Skeletal muscle satellite cell (primary cell): ENCODE results near the gene C1orf210.

ENCODE experiments used
- H3K27me3 ChIP-seq: 2 replicates; pipeline ENCODE4 v1.7.0; 2013; ENCODE audit warnings: low read length; ENCODE audit not compliant: control insufficient read depth, insufficient read depth
- H3K36me3 ChIP-seq: 2 replicates; pipeline ENCODE4 v1.7.0; 2013; ENCODE audit warnings: mild to moderate bottlenecking, control low read depth, low read length; ENCODE audit not compliant: insufficient read depth
- H3K4me1 ChIP-seq: 2 replicates; pipeline ENCODE4 v1.7.0; 2013; ENCODE audit warnings: low read length; ENCODE audit not compliant: control insufficient read depth, insufficient read depth
- H3K4me2 ChIP-seq: 2 replicates; pipeline ENCODE4 v1.7.0; 2013; ENCODE audit warnings: mild to moderate bottlenecking, low read length
- H3K4me3 ChIP-seq: 2 replicates; pipeline ENCODE4 v1.7.0; 2013; ENCODE audit warnings: low read length
- H3K9ac ChIP-seq: 2 replicates; pipeline ENCODE4 v1.7.0; 2013; ENCODE audit warnings: mild to moderate bottlenecking, low read depth, low read length, moderate library complexity
- H3K9me3 ChIP-seq: replicated peaks from 2 replicates; pipeline ENCODE4 v1.7.0; 2013; ENCODE audit warnings: mild to moderate bottlenecking, control low read depth, low read length

Gene C1orf210

GRCh38 chr1:43250351-43250761, 35.0 kb downstream of the C1orf210 start:
- Histone ChIP-seq H3K4me3 (no peak overlapping the region), H3K4me1 (no peaks in the 10 kb centered on the region), H3K9me3 (peaks cover 4% of the 10 kb centered on the region), H3K36me3 (no peaks in the 10 kb centered on the region), H3K27me3 (peaks cover 33% of the 10 kb centered on the region), H3K9ac (no peak overlapping the region), H3K4me2 (no peak overlapping the region)

GRCh38 chr1:43247256-43247921, 38.0 kb downstream of the C1orf210 start:
- Histone ChIP-seq H3K27me3 (peaks cover 14% of the 10 kb centered on the region), H3K4me1 (no peaks in the 10 kb centered on the region), H3K9ac (no peak overlapping the region)

GRCh38 chr1:43246466-43247213, 38.7 kb downstream of the C1orf210 start:
- Histone ChIP-seq H3K4me2 (no peak overlapping the region), H3K36me3 (no peaks in the 10 kb centered on the region), H3K4me1 (no peaks in the 10 kb centered on the region), H3K4me3 (no peak overlapping the region), H3K9ac (no peak overlapping the region), H3K27me3 (peaks cover 10% of the 10 kb centered on the region), H3K9me3 (peaks cover 4% of the 10 kb centered on the region)

More at GRCh38 chr1:43247256-43247921, 38.0 kb downstream of the C1orf210 start:
- Histone ChIP-seq H3K9me3 (peaks cover 4% of the 10 kb centered on the region), H3K4me3 (no peak overlapping the region), H3K36me3 (no peaks in the 10 kb centered on the region), H3K4me2 (no peak overlapping the region)

- Histone ChIP-seq H3K4me1 (no peaks in the 10 kb centered on the region), H3K9me3 (peaks cover 4% of the 10 kb centered on the region), H3K9ac (no peak overlapping the region), H3K4me3 (no peak overlapping the region), H3K4me2 (no peak overlapping the region), H3K36me3 (no peaks in the 10 kb centered on the region), H3K27me3 (no peaks in the 10 kb centered on the region)
Observed at GRCh38 chr1:43243299-43243698, 42.1 kb downstream of the C1orf210 start.

- Histone ChIP-seq H3K4me2 (no peak overlapping the region), H3K9ac (no peak overlapping the region), H3K27me3 (no peaks in the 10 kb centered on the region), H3K36me3 (no peaks in the 10 kb centered on the region), H3K4me3 (no peak overlapping the region), H3K4me1 (no peaks in the 10 kb centered on the region), H3K9me3 (no peaks in the 10 kb centered on the region)
Observed at GRCh38 chr1:43241413-43241836, 44.0 kb downstream of the C1orf210 start.

GRCh38 chr1:43239484-43239883, 45.9 kb downstream of the C1orf210 start:
- no peaks in the 10 kb centered on the region for H3K9me3 ChIP-seq
- H3K4me2 ChIP-seq, result no peak overlapping the region
- H3K27me3 ChIP-seq, result no peaks in the 10 kb centered on the region
- H3K9ac ChIP-seq, result no peak overlapping the region
- H3K36me3 ChIP-seq, result no peaks in the 10 kb centered on the region
- no peaks in the 10 kb centered on the region for H3K4me1 ChIP-seq
- no peak overlapping the region for H3K4me3 ChIP-seq

GRCh38 chr1:43238991-43239469, 46.4 kb downstream of the C1orf210 start:
- H3K4me2 ChIP-seq, result no peak overlapping the region
- H3K36me3 ChIP-seq, result no peaks in the 10 kb centered on the region
- H3K4me1 ChIP-seq, result no peaks in the 10 kb centered on the region
- H3K9ac ChIP-seq, result no peak overlapping the region
- no peaks in the 10 kb centered on the region for H3K27me3 ChIP-seq
- H3K4me3 ChIP-seq, result no peak overlapping the region
- H3K9me3 ChIP-seq, result no peaks in the 10 kb centered on the region

- Histone ChIP-seq H3K9me3 (no peaks in the 10 kb centered on the region), H3K36me3 (no peaks in the 10 kb centered on the region), H3K4me2 (no peak overlapping the region), H3K9ac (no peak overlapping the region), H3K4me1 (no peaks in the 10 kb centered on the region), H3K4me3 (no peak overlapping the region), H3K27me3 (no peaks in the 10 kb centered on the region)
Observed at GRCh38 chr1:43238085-43238484, 47.3 kb downstream of the C1orf210 start.

GRCh38 chr1:43237121-43237520, 48.3 kb downstream of the C1orf210 start:
- Histone ChIP-seq H3K9ac (no peak overlapping the region), H3K4me1 (peaks cover 9% of the 10 kb centered on the region), H3K4me2 (no peak overlapping the region), H3K36me3 (no peaks in the 10 kb centered on the region), H3K4me3 (no peak overlapping the region), H3K9me3 (no peaks in the 10 kb centered on the region), H3K27me3 (no peaks in the 10 kb centered on the region)

GRCh38 chr1:43235451-43236121, 49.8 kb downstream of the C1orf210 start:
- no peak overlapping the region for H3K4me2 ChIP-seq
- H3K9ac ChIP-seq, result no peak overlapping the region
- H3K4me1 ChIP-seq, result peaks cover 14% of the 10 kb centered on the region
- H3K36me3 ChIP-seq, result no peaks in the 10 kb centered on the region
- H3K9me3 ChIP-seq, result no peaks in the 10 kb centered on the region
- no peaks in the 10 kb centered on the region for H3K27me3 ChIP-seq
- no peak overlapping the region for H3K4me3 ChIP-seq

- H3K4me1 ChIP-seq, result peaks cover 14% of the 10 kb centered on the region
- H3K27me3 ChIP-seq, result no peaks in the 10 kb centered on the region
- no peak overlapping the region for H3K4me3 ChIP-seq
- H3K9ac ChIP-seq, result no peak overlapping the region
- H3K9me3 ChIP-seq, result no peaks in the 10 kb centered on the region
- H3K36me3 ChIP-seq, result no peaks in the 10 kb centered on the region
- no peak overlapping the region for H3K4me2 ChIP-seq
Observed at GRCh38 chr1:43235040-43235439, 50.3 kb downstream of the C1orf210 start.
